Erythroblast (primary cell): ENCODE results near the gene CACNA1I.

ENCODE experiments used
- GATA1 ChIP-seq: IDR thresholded peaks from 2 replicates; pipeline ENCODE4 v1.6.1; 2011; ENCODE audit warnings: low read depth, mild to moderate bottlenecking, control low read depth, low read length, moderate library complexity
- POLR2A ChIP-seq: IDR thresholded peaks from 2 replicates; pipeline ENCODE4 v1.6.1; 2011; ENCODE audit warnings: mild to moderate bottlenecking, low read length

GRCh38 chr22:39537975-39538374 lies 32.6 kb upstream of the CACNA1I start:
- no peak for TF ChIP-seq POLR2A
- no peak for TF ChIP-seq GATA1
